Neural cell (in vitro differentiated cells): Measurements from ENCODE around the gene SPATA12. TPM values are rescaled to one million over a fixed set of nuclear protein-coding genes. Genes with fewer than 3 reads are reported as not detected.

Source experiments
- H2AFZ ChIP-seq: fragments of 200-600, 300-800 bp; sonication (generic), shearing (Covaris generic); 2 replicates; pipeline ENCODE4 v1.6.0; 2014; ENCODE audit warnings: low read depth, mild to moderate bottlenecking, antibody characterized with exemption, low read length, moderate library complexity
- H3F3A ChIP-seq: fragments of 200-600 bp; shearing (Covaris generic); 2 replicates; pipeline ENCODE4 v1.6.1; 2016; ENCODE audit warnings: mild to moderate bottlenecking, moderate library complexity, mixed read lengths, antibody characterized with exemption, low read length; ENCODE audit not compliant: insufficient read depth, poor library complexity, severe bottlenecking
- H3K27ac ChIP-seq: fragments of 200-600, 300-800 bp; sonication (generic), shearing (Covaris generic); 2 replicates; pipeline ENCODE4 v1.5.1; 2014; ENCODE audit warnings: mild to moderate bottlenecking, low read length, moderate library complexity
- H3K27me3 ChIP-seq: fragments of 300-800, 200-600 bp; sonication (generic), shearing (Covaris generic); 2 replicates; pipeline ENCODE4 v1.6.0; 2014; ENCODE audit warnings: mild to moderate bottlenecking, low read depth, low read length, moderate library complexity; ENCODE audit not compliant: insufficient read depth
- H3K36me3 ChIP-seq: fragments of 300-800, 200-600 bp; sonication (generic), shearing (Covaris generic); 2 replicates; pipeline ENCODE4 v1.5.1; 2014; ENCODE audit warnings: mild to moderate bottlenecking, antibody characterized with exemption, low read length, moderate library complexity; ENCODE audit not compliant: insufficient read depth
- H3K4me2 ChIP-seq: fragments of 300-800, 200-600 bp; sonication (generic), shearing (Covaris generic); 2 replicates; pipeline ENCODE4 v1.6.0; 2014; ENCODE audit warnings: mild to moderate bottlenecking, low read length
- H3K4me3 ChIP-seq: fragments of 300-800, 200-600 bp; sonication (generic), shearing (Covaris generic); 2 replicates; pipeline ENCODE4 v1.5.1; 2014; ENCODE audit warnings: mild to moderate bottlenecking, low read length, moderate library complexity
- H3K79me2 ChIP-seq: fragments of 200-600 bp; shearing (Covaris generic); replicated peaks from 2 replicates; pipeline ENCODE4 v1.6.0; 2014; ENCODE audit warnings: mild to moderate bottlenecking, low read length, moderate library complexity; ENCODE audit not compliant: insufficient read depth
- H3K9ac ChIP-seq: fragments of 300-800, 200-600 bp; sonication (generic), shearing (Covaris generic); 2 replicates; pipeline ENCODE4 v1.6.1; 2016; ENCODE audit warnings: mild to moderate bottlenecking, low read length, mixed read lengths
- H3K9me2 ChIP-seq: fragments of 200-600 bp; shearing (Covaris generic); 2 replicates; pipeline ENCODE4 v1.6.1; 2016; ENCODE audit warnings: mild to moderate bottlenecking, low read length, mixed read lengths; ENCODE audit not compliant: insufficient read depth
- H3K9me3 ChIP-seq: fragments of 200-600, 300-800 bp; sonication (generic), shearing (Covaris generic); 2 replicates; pipeline ENCODE4 v1.6.1; 2016; ENCODE audit warnings: mild to moderate bottlenecking, mixed run types, low read length, moderate library complexity, mixed read lengths
- H4K20me1 ChIP-seq: fragments of 200-600 bp; shearing (Covaris generic); 2 replicates; pipeline ENCODE4 v1.6.1; 2016; ENCODE audit warnings: mild to moderate bottlenecking, mixed run types; ENCODE audit not compliant: insufficient read depth
- CTCF ChIP-seq: fragments of 450-650 bp; IDR thresholded peaks from 2 replicates; pipeline ENCODE4 v1.5.1; 2014; ENCODE audit warnings: antibody characterized with exemption, mild to moderate bottlenecking, moderate library complexity; ENCODE audit not compliant: poor library complexity, severe bottlenecking
- EP300 ChIP-seq: fragments of 450-650 bp; conservative IDR thresholded peaks from 2 replicates; pipeline ENCODE4 v1.6.1; 2014; ENCODE audit warnings: antibody characterized with exemption, mild to moderate bottlenecking, moderate library complexity; ENCODE audit not compliant: poor library complexity, severe bottlenecking
- EZH2 ChIP-seq: fragments of 200-600, 300-800 bp; shearing (Covaris generic), sonication (generic); IDR thresholded peaks from 2 replicates; pipeline ENCODE4 v1.6.1; 2014; ENCODE audit warnings: antibody characterized with exemption, low read length, borderline replicate concordance, mild to moderate bottlenecking; ENCODE audit not compliant: insufficient read depth, poor library complexity, severe bottlenecking
- MXI1 ChIP-seq: fragments of 450-650 bp; conservative IDR thresholded peaks from 2 replicates; pipeline ENCODE4 v1.6.1; 2014; ENCODE audit warnings: antibody characterized with exemption, mild to moderate bottlenecking; ENCODE audit not compliant: poor library complexity, severe bottlenecking
- POLR2AphosphoS5 ChIP-seq: IDR thresholded peaks from 2 replicates; pipeline ENCODE4 v1.6.1; 2012
- RAD21 ChIP-seq: fragments of 450-650 bp; conservative IDR thresholded peaks from 2 replicates; pipeline ENCODE4 v1.6.1; 2014; ENCODE audit warnings: antibody characterized with exemption, mild to moderate bottlenecking, moderate library complexity
- REST ChIP-seq: IDR thresholded peaks from 2 replicates; pipeline ENCODE4 v1.6.1; 2012; ENCODE audit warnings: borderline replicate concordance
- SMC3 ChIP-seq: fragments of 450-650 bp; conservative IDR thresholded peaks from 2 replicates; pipeline ENCODE4 v1.6.1; 2014; ENCODE audit warnings: antibody characterized with exemption, mild to moderate bottlenecking, moderate library complexity; ENCODE audit not compliant: poor library complexity
- TAF1 ChIP-seq: IDR thresholded peaks from 2 replicates; pipeline ENCODE4 v1.6.1; 2012; ENCODE audit warnings: low read depth
- polyA plus RNA-seq: library from polyadenylated mRNA; depleted of rRNA; stranded (reverse); fragments of >200 nt; gene quantifications from 2 replicates; pipeline ENCODE4 v1.2.3, GENCODE V29; 2014

SPATA12 gene
- polyA plus RNA-seq, 1 donor from 2014 or later, result not detected

GRCh38 chr3:57116501-57116900, 56.0 kb downstream of the SPATA12 start:
- peaks cover 6% of the 10 kb centered on the region for H3K36me3 ChIP-seq
- TF ChIP-seq POLR2AphosphoS5, result no peak
- no peak for TF ChIP-seq RAD21
- TF ChIP-seq MXI1, result no peak
- no peak for TF ChIP-seq EZH2
- no peak for TF ChIP-seq EP300
- TF ChIP-seq REST, result no peak
- H2AFZ ChIP-seq, result no peak overlapping the region
- H3K9ac ChIP-seq, result no peak overlapping the region
- no peak overlapping the region for H3K4me2 ChIP-seq
- no peaks in the 10 kb centered on the region for H3K9me2 ChIP-seq
- H3F3A ChIP-seq, result no peaks in the 10 kb centered on the region
- H3K27ac ChIP-seq, result no peak overlapping the region
- H3K4me3 ChIP-seq, result no peak overlapping the region
- H3K27me3 ChIP-seq, result no peaks in the 10 kb centered on the region
- H3K79me2 ChIP-seq, result peaks cover 9% of the 10 kb centered on the region
- H3K9me3 ChIP-seq, result no peaks in the 10 kb centered on the region
- no peaks in the 10 kb centered on the region for H4K20me1 ChIP-seq

DNA sequence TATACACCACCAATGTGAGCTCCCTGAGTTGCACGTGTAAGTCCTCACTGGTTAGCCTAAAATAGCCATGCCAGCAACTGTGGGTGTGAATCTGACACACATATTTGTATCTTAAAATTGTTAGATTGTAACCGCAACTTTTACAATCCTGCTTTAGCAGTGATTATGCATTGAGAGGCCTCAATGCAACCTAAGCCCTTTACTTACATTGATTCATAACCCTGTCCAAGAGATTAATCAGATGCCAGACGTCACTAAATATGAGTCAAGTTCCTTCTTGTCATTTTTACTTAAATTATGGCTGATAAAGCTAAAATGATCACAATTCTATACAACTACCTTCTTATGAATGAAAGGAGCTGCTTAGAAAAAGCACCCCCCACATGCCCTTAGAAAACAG, 57.8 kb downstream of the SPATA12 start:
- Histone ChIP-seq H3K4me3 (no peak overlapping the region), H3K9me3 (no peaks in the 10 kb centered on the region), H3K79me2 (peaks cover 15% of the 10 kb centered on the region), H3K4me2 (no peak overlapping the region), H3K9me2 (no peaks in the 10 kb centered on the region), H2AFZ (no peak overlapping the region), H3K9ac (no peak overlapping the region), H3F3A (no peaks in the 10 kb centered on the region), H3K36me3 (peaks cover 6% of the 10 kb centered on the region), H3K27ac (no peak overlapping the region), H4K20me1 (no peaks in the 10 kb centered on the region), H3K27me3 (no peaks in the 10 kb centered on the region)
- TF ChIP-seq TAF1 (no peak), POLR2AphosphoS5 (no peak), EP300 (no peak)

DNA sequence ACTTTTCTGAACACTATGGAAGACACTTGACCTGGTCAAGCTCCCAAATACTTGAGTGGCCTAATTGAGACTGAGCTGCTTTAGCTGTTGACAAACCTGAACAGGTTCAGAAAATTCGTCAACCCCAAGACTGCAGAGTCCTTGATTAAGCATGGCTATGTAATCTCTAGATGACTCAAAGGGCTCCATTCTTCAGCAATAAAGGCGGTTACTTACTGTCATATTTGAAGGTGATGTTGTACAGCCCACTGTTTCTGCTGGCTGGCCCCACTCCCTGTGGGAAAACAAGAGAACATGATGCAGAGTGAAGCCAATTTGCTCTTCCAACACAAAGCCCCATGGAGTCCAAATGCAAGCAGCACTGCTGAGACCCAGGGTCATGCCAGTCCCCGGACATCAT, 59.6 kb downstream of the SPATA12 start:
- no peak overlapping the region for H3K9ac ChIP-seq
- no peaks in the 10 kb centered on the region for H4K20me1 ChIP-seq
- no peak overlapping the region for H3K4me2 ChIP-seq
- H3K36me3 ChIP-seq, result no peaks in the 10 kb centered on the region
- no peaks in the 10 kb centered on the region for H3F3A ChIP-seq
- no peak overlapping the region for H3K4me3 ChIP-seq
- no peak overlapping the region for H2AFZ ChIP-seq
- no peaks in the 10 kb centered on the region for H3K9me3 ChIP-seq
- H3K27ac ChIP-seq, result no peak overlapping the region
- H3K9me2 ChIP-seq, result no peaks in the 10 kb centered on the region
- no peaks in the 10 kb centered on the region for H3K27me3 ChIP-seq
- no peak for TF ChIP-seq EP300
- no peak for TF ChIP-seq EZH2
- no peak for TF ChIP-seq REST
- TF ChIP-seq TAF1, result no peak
- TF ChIP-seq POLR2AphosphoS5, result no peak
- no peak for TF ChIP-seq CTCF
- no peak for TF ChIP-seq MXI1
- TF ChIP-seq RAD21, result no peak
- TF ChIP-seq SMC3, result no peak
- H3K79me2 ChIP-seq, result peaks cover 22% of the 10 kb centered on the region
